ENCODE measurements around the gene OR4S1.
"Not testable (repeated sequence)": the region's sequence is repeated elsewhere in the genome, so short reads cannot be mapped to it uniquely, and the experiment has no call there.

The OR4S1 gene

DNA sequence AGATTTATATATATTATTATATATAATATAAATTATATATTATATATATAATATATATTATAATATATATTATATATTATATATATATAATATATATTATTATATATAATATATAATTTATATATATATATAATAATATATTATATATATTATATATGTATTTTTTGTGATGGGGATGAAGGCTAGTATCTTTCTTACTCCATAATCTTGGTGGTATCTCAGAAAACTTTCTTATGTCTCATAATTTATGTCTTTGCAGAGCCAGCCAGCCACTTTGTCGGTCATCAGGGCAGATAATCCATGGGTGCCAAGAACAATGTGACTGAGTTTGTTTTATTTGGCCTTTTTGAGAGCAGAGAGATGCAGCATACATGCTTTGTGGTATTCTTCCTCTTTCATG is at the start of gene OR4S1:
OR4S1 (plus strand) TSS at position 301 of the 400 bp plus-strand sequence; CDS start at position 301, 0 bp downstream.
- no peak for DNase-seq (ENCODE audit: low spot score)

- DNase-seq (ENCODE audit: low spot score), result no peak
Observed at GRCh38 chr11:48261600-48261999, 44.4 kb upstream of the OR4S1 start.

DNA sequence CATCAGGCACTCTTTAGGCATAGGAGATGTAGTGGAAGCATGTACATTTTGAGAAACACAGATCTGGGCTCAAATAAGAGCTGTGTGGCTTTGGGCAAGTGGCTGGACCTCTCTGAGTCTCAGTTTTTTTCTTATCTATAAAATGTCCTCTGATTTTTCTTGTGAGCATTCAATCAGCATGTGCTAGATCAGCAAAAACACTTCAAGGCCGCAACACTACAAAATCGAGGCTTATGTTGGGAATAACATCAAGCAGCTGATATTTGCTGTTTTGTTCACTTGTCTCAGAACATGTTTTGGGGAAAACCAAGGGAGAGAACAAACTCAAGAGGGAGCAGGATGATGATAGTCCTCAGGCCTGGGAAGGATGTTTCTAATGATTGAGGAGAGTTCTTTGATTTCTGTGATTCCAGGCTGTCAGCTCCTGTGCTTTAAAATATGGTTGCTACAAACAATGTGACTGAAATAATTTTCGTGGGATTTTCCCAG is 42.6 kb upstream of the OR4S1 start, which contains the start of gene OR4X1:
OR4X1 (plus strand) TSS at position 439 of the 489 bp plus-strand sequence; CDS start at position 439, 0 bp downstream.
- no peak for DNase-seq (ENCODE audit: low spot score)

GRCh38 chr11:48270621-48271020 is 35.4 kb upstream of the OR4S1 start:
- DNase-seq (ENCODE audit: low spot score), result no peak

- DNase-seq (ENCODE audit: low spot score), result no peak
Observed at GRCh38 chr11:48272606-48273005, 33.4 kb upstream of the OR4S1 start.

DNA sequence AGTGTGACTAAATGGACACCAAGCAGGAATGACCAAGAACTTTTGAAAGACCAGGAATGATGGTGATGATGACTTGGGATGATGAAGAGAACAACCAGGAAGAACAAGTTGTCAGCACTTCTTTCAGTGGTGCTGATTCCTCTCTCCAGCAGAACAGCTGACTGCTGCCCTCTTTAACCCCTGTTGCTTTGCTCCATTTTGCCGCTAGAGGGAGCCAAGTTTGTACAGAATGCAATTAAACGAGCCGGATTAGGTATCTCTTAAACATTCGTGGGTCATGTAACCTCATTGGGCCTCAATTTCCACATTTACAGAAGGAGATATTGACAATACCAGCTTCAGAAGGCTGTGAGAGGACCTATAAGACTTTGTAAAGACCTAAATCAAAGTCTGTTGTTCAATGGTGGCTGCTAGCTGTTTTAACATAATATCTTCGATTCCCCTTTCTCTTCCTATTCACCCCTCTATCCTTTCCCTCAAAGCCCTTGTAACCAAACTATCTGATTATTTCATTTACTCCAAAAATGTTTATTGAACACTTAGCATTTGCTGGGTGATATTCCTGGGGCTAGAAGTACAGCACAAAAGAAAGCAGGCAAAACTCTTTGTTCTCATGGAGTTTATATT is 1.9 kb downstream of the OR4S1 start:
- DNase-seq (ENCODE audit: low spot score), result peak; percentile 58

DNA sequence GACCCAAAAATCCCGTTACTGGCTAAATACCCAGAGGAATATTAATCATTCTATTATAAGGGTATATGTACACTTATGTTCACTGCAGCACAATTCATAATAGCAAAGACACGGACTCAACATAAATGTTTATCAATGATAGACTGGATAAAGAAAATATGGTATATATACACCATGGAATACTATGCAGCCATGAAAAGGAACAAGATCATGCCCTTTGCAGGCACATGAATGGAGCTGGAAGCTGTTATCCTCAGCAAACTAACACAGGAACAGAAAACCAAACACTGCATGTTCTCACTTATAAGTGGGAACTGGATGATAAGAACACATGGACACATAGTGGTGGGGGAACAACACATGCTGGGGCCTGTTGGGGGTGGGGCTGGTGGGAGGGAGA is 7.6 kb downstream of the OR4S1 start:
- not testable (repeated sequence) for DNase-seq (ENCODE audit: low spot score)

GRCh38 chr11:48319813-48320212 is 13.8 kb downstream of the OR4S1 start:
- not testable (repeated sequence) for DNase-seq (ENCODE audit: low spot score)

- DNase-seq (ENCODE audit: low spot score), result not testable (repeated sequence)
Observed at GRCh38 chr11:48324620-48325019, 18.6 kb downstream of the OR4S1 start, which contains the start of gene OR4C3. OR4C3 (plus strand) TSS chr11:48324920; CDS start chr11:48325022, 102 bp downstream.

DNA sequence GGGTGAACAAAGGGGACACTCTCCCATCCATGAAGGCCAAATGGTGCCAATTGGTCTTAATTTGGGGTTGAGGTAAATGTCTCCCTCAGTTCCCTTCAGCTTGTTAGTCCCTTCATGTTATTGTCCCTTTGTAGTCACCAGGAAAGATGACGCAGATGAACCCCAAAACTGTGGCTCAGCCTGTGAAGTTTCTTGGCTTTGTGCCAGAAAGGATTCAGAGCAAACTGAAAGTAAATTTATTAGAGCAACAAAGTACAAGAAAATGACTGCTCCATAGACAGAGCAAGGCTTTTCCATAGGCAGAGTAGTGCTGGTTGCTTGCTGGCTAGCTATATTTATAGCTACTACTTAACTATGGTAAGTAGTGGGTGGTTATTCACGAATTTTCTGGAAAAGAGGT is 35.4 kb downstream of the OR4S1 start:
- DNase-seq (ENCODE audit: low spot score), result no peak

- DNase-seq (ENCODE audit: low spot score), result not testable (repeated sequence)
Observed at GRCh38 chr11:48342505-48342904, 36.5 kb downstream of the OR4S1 start.

DNA sequence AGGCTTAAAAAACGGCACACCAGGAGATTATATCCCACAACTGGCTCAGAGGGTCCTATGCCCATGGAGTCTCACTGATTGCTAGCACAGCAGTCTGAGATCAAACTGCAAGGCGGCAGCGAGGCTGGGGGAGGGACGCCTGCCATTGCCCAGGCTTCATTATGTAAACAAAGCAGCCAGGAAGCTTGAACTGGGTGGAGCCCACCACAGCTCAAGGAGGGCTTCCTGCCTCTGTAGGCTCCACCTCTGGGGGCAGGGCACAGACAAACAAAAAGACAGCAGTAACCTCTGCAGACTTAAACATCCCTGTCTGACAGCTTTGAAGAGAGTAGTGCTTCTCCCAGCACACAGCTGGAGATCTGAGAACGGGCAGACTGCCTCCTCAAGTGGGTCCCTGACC is 40.3 kb downstream of the OR4S1 start:
- DNase-seq (ENCODE audit: low spot score), result not testable (repeated sequence)

- no peak for DNase-seq (ENCODE audit: low spot score)
Observed at GRCh38 chr11:48354013-48354412, 48.0 kb downstream of the OR4S1 start.

- no peak for DNase-seq (ENCODE audit: low spot score)
Observed at GRCh38 chr11:48354677-48355076, 48.7 kb downstream of the OR4S1 start.
